Uterus (tissue), 2 donors: Measurements from ENCODE around the gene ZSCAN5C.

Experiments
- CTCF ChIP-seq, 4 experiments: fragments of 200-600 bp in 2 of 4; fragments of 450-650 bp in 2 of 4; sonication (generic) in 2 of 4; IDR thresholded peaks; one replicate each; pipeline ENCODE4 v1.5.1; 2016 to 2019; ENCODE audit warnings: antibody characterized with exemption in 4 of 4, mild to moderate bottlenecking in 2 of 4, moderate library complexity in 1 of 4
- POLR2A ChIP-seq, 2 donors: fragments of 450-650 bp; IDR thresholded peaks; one replicate each; pipeline ENCODE4 v1.6.1; 2016; ENCODE audit warnings: antibody characterized with exemption in 2 of 2, mild to moderate bottlenecking in 1 of 2, moderate library complexity in 1 of 2

DNA sequence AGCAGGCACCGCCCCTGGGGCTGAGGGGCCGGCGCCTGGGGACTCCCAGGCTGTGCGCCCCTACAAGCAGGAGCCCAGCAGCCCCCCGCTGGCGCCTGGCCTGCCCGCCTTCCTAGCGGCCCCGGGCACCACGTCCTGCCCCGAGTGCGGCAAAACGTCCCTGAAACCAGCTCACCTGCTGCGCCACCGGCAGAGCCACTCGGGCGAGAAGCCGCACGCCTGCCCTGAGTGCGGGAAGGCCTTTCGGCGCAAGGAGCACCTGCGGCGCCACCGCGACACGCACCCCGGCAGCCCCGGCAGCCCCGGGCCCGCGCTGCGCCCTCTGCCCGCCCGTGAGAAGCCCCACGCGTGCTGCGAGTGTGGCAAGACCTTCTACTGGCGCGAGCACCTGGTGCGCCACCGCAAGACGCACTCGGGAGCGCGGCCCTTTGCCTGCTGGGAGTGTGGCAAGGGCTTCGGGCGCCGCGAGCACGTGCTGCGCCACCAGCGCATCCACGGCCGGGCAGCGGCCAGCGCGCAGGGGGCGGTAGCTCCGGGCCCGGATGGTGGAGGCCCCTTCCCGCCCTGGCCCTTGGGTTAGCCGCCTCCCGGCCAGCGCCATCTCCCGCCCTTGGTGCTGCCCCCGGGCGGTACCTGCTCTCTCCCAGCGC, 42.3 kb upstream of the ZSCAN5C start:
- TF ChIP-seq POLR2A (IDR thresholded peaks at IDR 0.05) (no peak), CTCF (IDR thresholded peaks at IDR 0.05) (no peak)
